RWPE1 (cell line): ENCODE results near the gene GNA14.

ENCODE experiments used
- CTCF ChIA-PET: fragments of 350-600 bp; sonication (Branson Sonifier 250); formaldehyde crosslinking; extraction: SDS; loops from one replicate; lab custom pipeline; 2021; lab: Yijun Ruan, JAX
- POLR2A ChIA-PET: fragments of 400-600 bp; formaldehyde crosslinking; extraction: SDS; loops from one replicate; lab custom pipeline; 2020; ENCODE audit warnings: antibody characterized with exemption; ENCODE audit not compliant: low non-redundant PET; lab: Yijun Ruan, JAX
- DNase-seq: peaks from one replicate; pipeline ENCODE4 v3.0.0; 2012; ENCODE audit warnings: low spot score
- H3K27ac ChIP-seq: fragments of 450-650 bp; 2 replicates; pipeline ENCODE4 v1.5.1; 2017
- TF ChIP-seq, protein P1 (sequence below): fragments of 450-650 bp; conservative IDR thresholded peaks from 2 replicates; pipeline ENCODE4 v1.5.1; 2017; ENCODE audit warnings: low read depth, mild to moderate bottlenecking

The GNA14 gene

DNA sequence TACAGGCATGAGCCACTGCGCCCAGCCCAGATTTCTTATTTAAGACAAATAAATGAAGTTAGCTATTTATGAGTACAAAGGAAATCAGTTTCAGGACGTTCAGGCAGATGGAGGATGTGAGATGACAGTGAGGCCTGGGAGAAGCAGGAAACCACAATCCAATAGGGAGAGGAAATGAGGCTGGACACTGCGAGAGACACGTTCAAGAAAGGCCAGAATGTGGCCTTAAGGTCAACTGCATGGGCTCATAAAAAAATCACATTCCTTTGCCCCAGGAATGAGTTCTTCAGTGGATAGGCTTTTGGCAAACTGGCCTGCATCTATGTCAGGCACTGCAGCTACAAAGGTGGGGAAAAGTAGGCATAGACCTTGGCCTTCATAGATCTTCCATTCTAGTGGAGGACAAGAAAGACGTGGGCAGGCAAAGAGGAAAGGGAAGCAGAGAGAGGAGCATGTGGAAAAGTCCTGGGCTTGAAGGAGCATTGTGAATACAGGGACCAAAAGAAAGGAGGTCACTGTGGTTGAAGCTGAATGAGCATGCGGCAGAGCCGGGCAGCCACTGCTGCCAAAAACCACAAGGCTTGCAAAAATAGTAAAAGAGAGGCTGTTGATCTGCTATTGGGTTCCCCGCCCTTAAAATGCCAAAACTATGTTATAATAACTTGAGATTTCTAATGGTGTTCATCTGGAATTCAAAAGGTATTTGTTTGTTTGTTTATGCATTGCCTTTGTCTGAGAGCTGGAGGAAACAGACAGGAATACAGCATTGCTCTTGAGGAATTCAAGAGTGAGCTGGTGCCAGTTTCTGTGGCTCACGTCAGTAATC lies 133.0 kb downstream of the GNA14 start:
- ChIA-PET POLR2A (no interaction called here), CTCF (interaction anchor here (0.6 kb wide), 1 partner anchor 16 kb away, joined by 3 read pairs; no protein-coding TSS in a partner anchor)
- TF ChIP-seq, protein P1, sequence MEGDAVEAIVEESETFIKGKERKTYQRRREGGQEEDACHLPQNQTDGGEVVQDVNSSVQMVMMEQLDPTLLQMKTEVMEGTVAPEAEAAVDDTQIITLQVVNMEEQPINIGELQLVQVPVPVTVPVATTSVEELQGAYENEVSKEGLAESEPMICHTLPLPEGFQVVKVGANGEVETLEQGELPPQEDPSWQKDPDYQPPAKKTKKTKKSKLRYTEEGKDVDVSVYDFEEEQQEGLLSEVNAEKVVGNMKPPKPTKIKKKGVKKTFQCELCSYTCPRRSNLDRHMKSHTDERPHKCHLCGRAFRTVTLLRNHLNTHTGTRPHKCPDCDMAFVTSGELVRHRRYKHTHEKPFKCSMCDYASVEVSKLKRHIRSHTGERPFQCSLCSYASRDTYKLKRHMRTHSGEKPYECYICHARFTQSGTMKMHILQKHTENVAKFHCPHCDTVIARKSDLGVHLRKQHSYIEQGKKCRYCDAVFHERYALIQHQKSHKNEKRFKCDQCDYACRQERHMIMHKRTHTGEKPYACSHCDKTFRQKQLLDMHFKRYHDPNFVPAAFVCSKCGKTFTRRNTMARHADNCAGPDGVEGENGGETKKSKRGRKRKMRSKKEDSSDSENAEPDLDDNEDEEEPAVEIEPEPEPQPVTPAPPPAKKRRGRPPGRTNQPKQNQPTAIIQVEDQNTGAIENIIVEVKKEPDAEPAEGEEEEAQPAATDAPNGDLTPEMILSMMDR, result no peak
- no peak for DNase-seq
- no peak overlapping the region for H3K27ac ChIP-seq

DNA sequence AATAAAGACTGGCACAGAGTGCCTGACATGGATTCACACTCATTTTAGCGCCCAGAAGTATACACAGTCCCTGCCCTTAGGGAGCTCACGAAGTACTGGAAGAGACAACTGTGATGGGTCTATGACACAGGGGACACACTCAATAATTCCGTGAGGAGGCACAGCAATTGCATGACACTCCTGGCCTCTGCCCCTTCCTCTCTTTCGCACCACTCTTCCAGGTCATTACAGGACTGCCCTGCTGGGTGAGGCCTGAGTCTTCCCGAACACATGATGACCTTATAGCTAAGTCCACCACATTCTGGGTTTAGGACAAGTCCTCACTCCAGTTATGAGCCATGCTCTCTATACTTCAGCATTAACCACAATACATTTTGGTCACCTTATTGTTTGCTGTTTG lies 134.7 kb downstream of the GNA14 start:
- no peak overlapping the region for H3K27ac ChIP-seq
- no peak for DNase-seq
- TF ChIP-seq, protein P1, result no peak
- POLR2A ChIA-PET, result no interaction called here
- CTCF ChIA-PET, result interaction anchor here (0.7 kb wide), 1 partner anchor 1428 kb away, joined by 3 read pairs; no protein-coding TSS in a partner anchor

DNA sequence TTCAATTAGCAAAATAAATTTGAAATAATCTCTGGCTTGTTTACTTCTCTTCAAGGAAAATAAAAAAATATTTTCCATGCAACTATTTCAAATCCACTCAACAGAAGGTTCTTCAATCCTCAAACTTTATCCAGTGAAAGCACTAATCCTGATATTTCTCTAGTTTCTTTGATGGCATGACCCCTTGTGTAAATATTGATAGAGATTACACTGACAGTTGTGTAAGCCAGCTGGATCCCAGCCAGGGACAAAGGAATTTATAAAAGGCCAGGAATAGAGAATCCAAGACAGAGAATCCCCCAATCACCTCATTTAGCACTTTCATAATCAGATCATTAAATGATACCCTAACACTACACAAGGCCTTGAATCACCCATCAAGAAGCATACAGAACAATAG lies 135.2 kb downstream of the GNA14 start:
- ChIA-PET POLR2A (no interaction called here), CTCF (no interaction called here)
- no peak overlapping the region for H3K27ac ChIP-seq
- DNase-seq, result no peak
- TF ChIP-seq, protein P1, result no peak

DNA sequence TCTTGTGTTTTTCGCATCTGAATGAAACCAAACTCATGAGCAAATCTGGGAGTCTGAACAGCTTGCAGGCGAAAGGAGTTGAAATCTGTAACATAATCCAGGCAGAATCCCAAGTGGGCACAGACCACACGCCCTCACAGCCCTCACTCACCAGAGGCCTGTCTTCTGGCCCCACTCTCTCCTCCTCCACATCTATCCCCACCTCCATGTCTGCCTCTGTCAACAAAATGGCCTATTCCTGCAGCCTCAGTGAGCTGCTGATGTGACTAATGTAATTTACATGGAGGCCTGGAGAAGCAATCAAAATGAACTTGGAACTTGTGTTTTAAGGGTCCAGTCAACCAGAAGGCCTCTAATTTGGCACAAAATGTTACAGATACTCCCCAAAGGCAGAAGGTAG lies 136.6 kb downstream of the GNA14 start:
- ChIA-PET CTCF (no interaction called here), POLR2A (no interaction called here)
- H3K27ac ChIP-seq, result no peak overlapping the region
- DNase-seq, result no peak
- TF ChIP-seq, protein P1, result no peak

DNA sequence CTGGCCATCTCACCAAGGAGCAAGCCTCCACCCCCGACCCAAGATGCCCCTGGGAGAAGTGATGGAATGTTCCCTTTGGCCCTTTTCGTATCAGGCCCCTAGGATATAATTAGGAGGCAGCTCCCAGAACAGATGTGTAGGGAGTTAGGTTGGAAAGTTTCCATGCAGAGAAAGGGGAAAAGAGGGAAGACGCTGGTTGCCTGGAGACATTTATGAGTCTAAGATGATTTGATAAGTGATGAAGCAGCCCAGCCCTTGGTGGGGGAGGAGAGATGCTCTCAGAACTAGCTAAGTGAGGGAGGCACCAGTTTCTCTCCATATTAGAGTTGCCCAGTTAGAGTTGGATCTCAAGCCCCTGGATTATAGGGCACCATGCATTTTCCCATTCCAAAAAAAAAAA lies 137.5 kb downstream of the GNA14 start:
- H3K27ac ChIP-seq, result no peak overlapping the region
- ChIA-PET POLR2A (no interaction called here), CTCF (no interaction called here)
- DNase-seq, result no peak
- TF ChIP-seq, protein P1, result no peak

DNA sequence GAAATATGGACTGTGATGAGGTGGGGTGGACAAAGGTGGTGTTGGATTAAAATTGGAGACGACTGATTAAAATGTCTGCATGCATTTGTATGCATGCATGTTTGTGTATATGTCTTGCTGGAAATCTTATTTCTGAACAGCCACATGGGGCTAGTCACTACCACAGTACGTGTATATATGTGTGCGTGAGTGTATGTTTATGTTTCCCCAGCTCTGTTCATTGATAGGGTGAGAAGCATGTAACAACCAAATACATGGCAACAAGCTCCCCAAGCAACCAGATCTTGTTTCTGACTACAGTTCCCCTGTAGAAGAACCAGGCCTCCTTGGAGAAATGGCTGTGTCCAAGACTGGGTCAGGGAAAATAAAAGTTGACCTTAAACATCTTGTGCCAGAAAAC lies 139.7 kb downstream of the GNA14 start:
- ChIA-PET CTCF (no interaction called here), POLR2A (no interaction called here)
- H3K27ac ChIP-seq, result no peak overlapping the region
- TF ChIP-seq, protein P1, result no peak
- DNase-seq, result no peak
